Kidney (tissue), 14 donors: ENCODE measurements around the gene CTNNA2. TPM values are rescaled to one million over a fixed set of nuclear protein-coding genes. Genes with fewer than 3 reads are reported as not detected.

Source experiments
- DNase-seq, 5 donors: peaks; one replicate each; pipeline ENCODE4 v3.0.0-alpha.2; 2013 to 2020
- FAIRE-seq: peaks from 2 replicates; lab custom pipeline; 2012; peaks lifted over from hg19 to GRCh38; lab: Jason Lieb, UNC
- H3K27ac ChIP-seq, 2 donors: one replicate each; pipeline ENCODE4 v1.7.0; 2013; ENCODE audit warnings: low read depth in 2 of 2, low read length in 2 of 2, inconsistent platforms in 1 of 2
- H3K27me3 ChIP-seq: one replicate; pipeline ENCODE4 v1.7.1; 2013; ENCODE audit warnings: low read length, inconsistent platforms; ENCODE audit not compliant: control insufficient read depth, insufficient read depth
- H3K36me3 ChIP-seq, 3 donors: one replicate each; pipeline versions ENCODE4 v1.7.0 to v1.7.1; 2013; ENCODE audit warnings: low read length in 3 of 3, control low read depth in 1 of 3, inconsistent platforms in 1 of 3; ENCODE audit not compliant: insufficient read depth in 3 of 3, control insufficient read depth in 2 of 3
- H3K4me1 ChIP-seq, 3 donors: one replicate each; pipeline versions ENCODE4 v1.7.0 to v1.7.1; 2013; ENCODE audit warnings: low read length in 3 of 3, inconsistent platforms in 1 of 3, low read depth in 1 of 3; ENCODE audit not compliant: control insufficient read depth in 2 of 3, insufficient read depth in 2 of 3
- H3K4me3 ChIP-seq, 3 donors: one replicate each; pipeline versions ENCODE4 v1.7.0 to v1.8.1; 2013; ENCODE audit warnings: low read length in 3 of 3, control low read depth in 1 of 3, inconsistent platforms in 1 of 3
- H3K9ac ChIP-seq, 3 donors: one replicate each; pipeline versions ENCODE4 v1.7.0 to v1.7.1; 2013; ENCODE audit warnings: low read length in 3 of 3, control low read depth in 1 of 3, inconsistent platforms in 1 of 3
- H3K9me3 ChIP-seq, 3 donors: one replicate each; pipeline versions ENCODE4 v1.7.0 to v1.7.1; 2013; ENCODE audit warnings: low read length in 3 of 3, control low read depth in 1 of 3, inconsistent platforms in 1 of 3; ENCODE audit not compliant: control insufficient read depth in 2 of 3, insufficient read depth in 1 of 3
- intact Hi-C: fragments of 100-400 bp; cut with DNase I; formaldehyde crosslinking; loops from one replicate; pipeline ENCODE4 v1.11.1; 2022
- polyA plus RNA-seq: library from polyadenylated mRNA; stranded (reverse); fragments of 350-450 nt; fragmentation: Illumina TruSeq; extraction: RNeasy Lipid Tissue Mini Kit (QIAGEN cat#74804); gene quantifications from one replicate; pipeline ENCODE4 v1.2.3, GENCODE V29; 2014; ENCODE audit warnings: low read depth, low replicate concordance; ENCODE audit not compliant: insufficient read depth
- total RNA-seq: library from RNA; stranded (reverse); fragmentation: NEBNext Ultra II Directional; extraction: Animal tissue kit (Norgen Biotek cat#: 25700); gene quantifications from one replicate; pipeline ENCODE4 v1.2.1, GENCODE V29; 2021
- TF ChIP-seq, protein P1 (sequence below): IDR thresholded peaks from 3 replicates; pipeline ENCODE4 v1.5.1; 2012; ENCODE audit warnings: mild to moderate bottlenecking, moderate library complexity, borderline replicate concordance; ENCODE audit not compliant: insufficient read depth; ENCODE audit errors: extremely low read depth
- donor health status: control.
- donor health status: control.
- donor health status: control.
- donor health status: control.
- donor health status: control.
- donor health status: DM: yes; HTN: yes; CAD: no.
- donor health status: Normal renal cell carcinoma (clear cell type).

CTNNA2 gene
- total and polyA plus RNA-seq, 2 donors from 2014 or later = 0.47 TPM; not detected in 1

DNA sequence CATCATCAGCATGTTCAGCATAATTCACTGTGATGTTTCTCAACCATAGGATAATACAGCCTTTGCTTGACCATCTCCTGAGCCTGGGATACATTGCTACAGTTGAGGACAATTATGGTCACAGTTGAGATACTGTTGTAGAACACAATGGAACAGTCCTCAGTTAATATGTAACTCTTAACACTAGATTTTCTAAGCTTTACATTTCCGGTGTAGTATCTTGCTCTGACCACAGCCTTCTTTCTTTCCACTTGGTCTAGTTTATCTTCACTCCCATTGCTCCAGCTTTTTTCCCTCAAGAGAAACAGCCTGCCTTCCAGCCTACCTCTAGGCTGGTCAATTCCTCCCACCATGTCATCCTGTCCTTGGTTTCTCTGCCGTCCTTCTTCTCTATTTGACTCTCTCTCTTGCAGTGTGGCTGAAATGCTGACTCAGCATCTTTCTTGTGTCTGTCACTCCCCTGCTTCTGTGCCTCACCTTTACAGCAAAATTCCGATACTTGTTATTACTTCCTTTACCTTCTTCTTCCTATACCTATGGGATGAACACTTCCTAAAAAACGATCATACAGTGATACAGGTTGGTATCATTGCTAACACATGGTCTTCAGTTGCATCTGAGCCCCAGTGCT lies 80.5 kb downstream of the CTNNA2 start:
- TF ChIP-seq, protein P1, sequence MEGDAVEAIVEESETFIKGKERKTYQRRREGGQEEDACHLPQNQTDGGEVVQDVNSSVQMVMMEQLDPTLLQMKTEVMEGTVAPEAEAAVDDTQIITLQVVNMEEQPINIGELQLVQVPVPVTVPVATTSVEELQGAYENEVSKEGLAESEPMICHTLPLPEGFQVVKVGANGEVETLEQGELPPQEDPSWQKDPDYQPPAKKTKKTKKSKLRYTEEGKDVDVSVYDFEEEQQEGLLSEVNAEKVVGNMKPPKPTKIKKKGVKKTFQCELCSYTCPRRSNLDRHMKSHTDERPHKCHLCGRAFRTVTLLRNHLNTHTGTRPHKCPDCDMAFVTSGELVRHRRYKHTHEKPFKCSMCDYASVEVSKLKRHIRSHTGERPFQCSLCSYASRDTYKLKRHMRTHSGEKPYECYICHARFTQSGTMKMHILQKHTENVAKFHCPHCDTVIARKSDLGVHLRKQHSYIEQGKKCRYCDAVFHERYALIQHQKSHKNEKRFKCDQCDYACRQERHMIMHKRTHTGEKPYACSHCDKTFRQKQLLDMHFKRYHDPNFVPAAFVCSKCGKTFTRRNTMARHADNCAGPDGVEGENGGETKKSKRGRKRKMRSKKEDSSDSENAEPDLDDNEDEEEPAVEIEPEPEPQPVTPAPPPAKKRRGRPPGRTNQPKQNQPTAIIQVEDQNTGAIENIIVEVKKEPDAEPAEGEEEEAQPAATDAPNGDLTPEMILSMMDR = no peak
- DNase-seq = no peak
- Histone ChIP-seq H3K4me1 (no peaks in the 10 kb centered on the region), H3K27me3 (no peaks in the 10 kb centered on the region), H3K9me3 (no peaks in the 10 kb centered on the region), H3K36me3 (no peaks in the 10 kb centered on the region), H3K27ac (no peak overlapping the region), H3K9ac (no peak overlapping the region), H3K4me3 (no peak overlapping the region)
- intact Hi-C loops = no loop called here
- FAIRE-seq = no peak

DNA sequence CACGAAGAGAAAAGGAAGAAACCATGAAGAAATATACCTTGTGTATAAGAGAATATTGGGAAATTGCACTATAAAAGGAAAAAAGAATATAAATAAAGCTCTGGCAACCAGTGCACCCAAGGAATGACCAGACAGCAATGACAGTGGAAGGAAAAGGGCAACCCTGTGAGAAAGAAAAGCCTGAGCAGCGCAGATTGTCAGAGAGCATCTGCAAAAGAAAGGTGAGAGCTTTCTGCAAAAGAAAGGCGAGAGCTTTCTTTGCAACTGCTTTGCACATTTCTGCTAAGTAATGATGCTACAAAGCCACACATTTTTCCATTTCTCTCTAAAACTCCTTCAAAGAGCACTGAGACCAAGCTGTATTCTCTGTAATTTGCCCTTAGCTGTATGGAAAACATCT lies 83.6 kb downstream of the CTNNA2 start:
- FAIRE-seq = no peak

DNA sequence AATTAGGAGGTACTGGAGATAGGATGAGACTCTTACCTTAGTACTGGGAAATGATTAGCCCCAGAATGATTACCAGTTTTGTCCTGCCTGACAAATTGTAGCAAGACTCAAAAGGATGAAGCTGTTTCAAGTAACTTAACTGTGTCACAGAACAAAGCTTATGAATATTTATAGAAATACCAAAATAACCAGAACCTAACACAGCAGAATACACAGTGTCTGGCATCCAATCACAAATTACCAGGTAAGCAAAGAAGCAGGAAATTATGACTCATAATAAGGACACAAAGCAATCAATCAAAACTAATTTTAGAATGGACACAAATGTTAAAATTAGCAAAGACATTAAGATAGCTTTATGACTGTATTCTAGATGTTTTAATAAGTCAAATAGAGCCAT lies 91.9 kb downstream of the CTNNA2 start:
- no peaks in the 10 kb centered on the region for H3K27me3 ChIP-seq
- FAIRE-seq (no peak), DNase-seq (no peak)
- TF ChIP-seq, protein P1 = no peak
- no peak overlapping the region for H3K27ac ChIP-seq
- intact Hi-C loops = no loop called here
- H3K4me1 ChIP-seq = no peaks in the 10 kb centered on the region
- no peaks in the 10 kb centered on the region for H3K9me3 ChIP-seq
- no peaks in the 10 kb centered on the region for H3K36me3 ChIP-seq
- H3K9ac ChIP-seq = no peak overlapping the region
- H3K4me3 ChIP-seq = no peak overlapping the region

More for the DNA sequence above, 83.6 kb downstream of the CTNNA2 start:
- intact Hi-C loops = no loop called here
- Histone ChIP-seq H3K4me1 (no peaks in the 10 kb centered on the region), H3K9ac (no peak overlapping the region), H3K27ac (no peak overlapping the region), H3K36me3 (no peaks in the 10 kb centered on the region), H3K4me3 (no peak overlapping the region), H3K9me3 (no peaks in the 10 kb centered on the region), H3K27me3 (no peaks in the 10 kb centered on the region)
- no peak for DNase-seq
- TF ChIP-seq, protein P1 = no peak
